ENCODE measurements around the gene THSD7A.

The THSD7A gene

GRCh38 chr7:11681461-11681860 is 150.5 kb downstream of the THSD7A start:
- Mint-ChIP-seq H3K27me3 (no peaks in the 10 kb centered on the region), H3K36me3 (no peaks in the 10 kb centered on the region), H3K9me3 (peaks cover 11% of the 10 kb centered on the region), H3K4me1 (no peaks in the 10 kb centered on the region), H3K4me3 (no peak overlapping the region), H3K27ac (no peak overlapping the region)
- DNase-seq (ENCODE audit: low spot score in 2 of 2) (no peak), ATAC-seq (ENCODE audit: low read depth) (no peak)

- no peaks in the 10 kb centered on the region for H3K27me3 Mint-ChIP-seq
- DNase-seq (ENCODE audit: low spot score in 2 of 2) = no peak
- H3K27ac Mint-ChIP-seq = no peak overlapping the region
- ATAC-seq (ENCODE audit: low read depth) = no peak
- no peaks in the 10 kb centered on the region for H3K36me3 Mint-ChIP-seq
- H3K4me1 Mint-ChIP-seq = no peaks in the 10 kb centered on the region
- H3K4me3 Mint-ChIP-seq = no peak overlapping the region
- H3K9me3 Mint-ChIP-seq = peaks cover 5% of the 10 kb centered on the region
Measured at GRCh38 chr7:11675163-11675562, 156.8 kb downstream of the THSD7A start.

GRCh38 chr7:11668727-11669126 is 163.3 kb downstream of the THSD7A start:
- H3K4me1 Mint-ChIP-seq = no peaks in the 10 kb centered on the region

GRCh38 chr7:11667810-11668185 is 164.2 kb downstream of the THSD7A start:
- no peak overlapping the region for H3K27ac Mint-ChIP-seq
- no peaks in the 10 kb centered on the region for H3K27me3 Mint-ChIP-seq
- no peak for DNase-seq (ENCODE audit: low spot score in 2 of 2)
- H3K4me1 Mint-ChIP-seq = no peaks in the 10 kb centered on the region
- H3K9me3 Mint-ChIP-seq = no peaks in the 10 kb centered on the region
- no peaks in the 10 kb centered on the region for H3K36me3 Mint-ChIP-seq
- H3K4me3 Mint-ChIP-seq = no peak overlapping the region
- no peak for ATAC-seq (ENCODE audit: low read depth)

More at GRCh38 chr7:11668727-11669126, 163.3 kb downstream of the THSD7A start:
- DNase-seq (ENCODE audit: low spot score in 2 of 2) (no peak), ATAC-seq (ENCODE audit: low read depth) (no peak)
- no peaks in the 10 kb centered on the region for H3K36me3 Mint-ChIP-seq
- H3K4me3 Mint-ChIP-seq = no peak overlapping the region
- H3K27me3 Mint-ChIP-seq = no peaks in the 10 kb centered on the region
- H3K9me3 Mint-ChIP-seq = no peaks in the 10 kb centered on the region
- H3K27ac Mint-ChIP-seq = no peak overlapping the region

- Mint-ChIP-seq H3K36me3 (no peaks in the 10 kb centered on the region), H3K9me3 (no peaks in the 10 kb centered on the region), H3K27me3 (no peaks in the 10 kb centered on the region), H3K27ac (no peak overlapping the region), H3K4me3 (no peak overlapping the region), H3K4me1 (no peaks in the 10 kb centered on the region)
- no peak for DNase-seq (ENCODE audit: low spot score in 2 of 2)
- ATAC-seq (ENCODE audit: low read depth) = no peak
Measured at GRCh38 chr7:11667071-11667809, 164.8 kb downstream of the THSD7A start.

GRCh38 chr7:11665357-11665756 is 166.6 kb downstream of the THSD7A start:
- DNase-seq (ENCODE audit: low spot score in 2 of 2) (no peak), ATAC-seq (ENCODE audit: low read depth) (no peak)
- no peaks in the 10 kb centered on the region for H3K36me3 Mint-ChIP-seq
- no peaks in the 10 kb centered on the region for H3K27me3 Mint-ChIP-seq
- no peak overlapping the region for H3K4me3 Mint-ChIP-seq
- H3K27ac Mint-ChIP-seq = no peak overlapping the region
- H3K4me1 Mint-ChIP-seq = no peaks in the 10 kb centered on the region
- H3K9me3 Mint-ChIP-seq = no peaks in the 10 kb centered on the region

- Mint-ChIP-seq H3K9me3 (no peaks in the 10 kb centered on the region), H3K36me3 (no peaks in the 10 kb centered on the region), H3K4me1 (no peaks in the 10 kb centered on the region), H3K27ac (no peak overlapping the region), H3K27me3 (no peaks in the 10 kb centered on the region), H3K4me3 (no peak overlapping the region)
- DNase-seq (ENCODE audit: low spot score in 2 of 2) = no peak
- no peak for ATAC-seq (ENCODE audit: low read depth)
Measured at GRCh38 chr7:11655642-11656041, 176.4 kb downstream of the THSD7A start.

- Mint-ChIP-seq H3K27ac (no peak overlapping the region), H3K9me3 (no peaks in the 10 kb centered on the region), H3K36me3 (no peaks in the 10 kb centered on the region), H3K27me3 (no peaks in the 10 kb centered on the region), H3K4me3 (no peak overlapping the region), H3K4me1 (no peaks in the 10 kb centered on the region)
- DNase-seq (ENCODE audit: low spot score in 2 of 2) (no peak), ATAC-seq (ENCODE audit: low read depth) (no peak)
Measured at GRCh38 chr7:11655163-11655562, 176.8 kb downstream of the THSD7A start.

- H3K27me3 Mint-ChIP-seq = no peaks in the 10 kb centered on the region
- H3K4me1 Mint-ChIP-seq = no peaks in the 10 kb centered on the region
- DNase-seq (ENCODE audit: low spot score in 2 of 2) (no peak), ATAC-seq (ENCODE audit: low read depth) (no peak)
- H3K4me3 Mint-ChIP-seq = no peak overlapping the region
- no peaks in the 10 kb centered on the region for H3K36me3 Mint-ChIP-seq
- no peak overlapping the region for H3K27ac Mint-ChIP-seq
- H3K9me3 Mint-ChIP-seq = no peaks in the 10 kb centered on the region
Measured at GRCh38 chr7:11650500-11650899, 181.5 kb downstream of the THSD7A start.

- ATAC-seq (ENCODE audit: low read depth) (no peak), DNase-seq (ENCODE audit: low spot score in 2 of 2) (no peak)
- Mint-ChIP-seq H3K4me3 (no peak overlapping the region), H3K36me3 (no peaks in the 10 kb centered on the region), H3K27me3 (no peaks in the 10 kb centered on the region), H3K9me3 (no peaks in the 10 kb centered on the region), H3K27ac (no peak overlapping the region), H3K4me1 (no peaks in the 10 kb centered on the region)
Measured at GRCh38 chr7:11650030-11650429, 182.0 kb downstream of the THSD7A start.

GRCh38 chr7:11648980-11649379 is 183.0 kb downstream of the THSD7A start:
- DNase-seq (ENCODE audit: low spot score in 2 of 2) (no peak), ATAC-seq (ENCODE audit: low read depth) (no peak)
- no peak overlapping the region for H3K27ac Mint-ChIP-seq

GRCh38 chr7:11648101-11648500 is 183.9 kb downstream of the THSD7A start:
- no peaks in the 10 kb centered on the region for H3K27me3 Mint-ChIP-seq
- DNase-seq (ENCODE audit: low spot score in 2 of 2) (no peak), ATAC-seq (ENCODE audit: low read depth) (no peak)
- no peaks in the 10 kb centered on the region for H3K9me3 Mint-ChIP-seq
- H3K27ac Mint-ChIP-seq = no peak overlapping the region
- no peak overlapping the region for H3K4me3 Mint-ChIP-seq
- no peaks in the 10 kb centered on the region for H3K4me1 Mint-ChIP-seq
- H3K36me3 Mint-ChIP-seq = no peaks in the 10 kb centered on the region

More at GRCh38 chr7:11648980-11649379, 183.0 kb downstream of the THSD7A start:
- no peaks in the 10 kb centered on the region for H3K4me1 Mint-ChIP-seq
- H3K27me3 Mint-ChIP-seq = no peaks in the 10 kb centered on the region
- no peaks in the 10 kb centered on the region for H3K36me3 Mint-ChIP-seq
- no peaks in the 10 kb centered on the region for H3K9me3 Mint-ChIP-seq
- H3K4me3 Mint-ChIP-seq = no peak overlapping the region

- DNase-seq (ENCODE audit: low spot score in 2 of 2) (no peak), ATAC-seq (ENCODE audit: low read depth) (no peak)
- Mint-ChIP-seq H3K4me3 (no peak overlapping the region), H3K36me3 (no peaks in the 10 kb centered on the region), H3K4me1 (no peaks in the 10 kb centered on the region), H3K27ac (no peak overlapping the region), H3K27me3 (no peaks in the 10 kb centered on the region), H3K9me3 (no peaks in the 10 kb centered on the region)
Measured at GRCh38 chr7:11642841-11643240, 189.2 kb downstream of the THSD7A start.

GRCh38 chr7:11642276-11642675 is 189.7 kb downstream of the THSD7A start:
- DNase-seq (ENCODE audit: low spot score in 2 of 2) = no peak
- no peaks in the 10 kb centered on the region for H3K36me3 Mint-ChIP-seq
- H3K27me3 Mint-ChIP-seq = no peaks in the 10 kb centered on the region
- H3K27ac Mint-ChIP-seq = no peak overlapping the region
- no peak overlapping the region for H3K4me3 Mint-ChIP-seq
- H3K9me3 Mint-ChIP-seq = no peaks in the 10 kb centered on the region
- H3K4me1 Mint-ChIP-seq = no peaks in the 10 kb centered on the region
- no peak for ATAC-seq (ENCODE audit: low read depth)

- Mint-ChIP-seq H3K36me3 (no peaks in the 10 kb centered on the region), H3K27ac (no peak overlapping the region), H3K4me1 (no peaks in the 10 kb centered on the region), H3K27me3 (no peaks in the 10 kb centered on the region), H3K4me3 (no peak overlapping the region), H3K9me3 (no peaks in the 10 kb centered on the region)
- ATAC-seq (ENCODE audit: low read depth) (no peak), DNase-seq (ENCODE audit: low spot score in 2 of 2) (no peak)
Measured at GRCh38 chr7:11638011-11638774, 193.8 kb downstream of the THSD7A start.
